GM08714 (cell line): ENCODE data around the gene NPHP4.

ENCODE experiments used
- H3K4me3 ChIP-seq: fragments of 200-500 bp; sonication (Bioruptor generic); 2 replicates; pipeline ENCODE4 v1.5.1; 2014; ENCODE audit warnings: mild to moderate bottlenecking, low read length, inconsistent platforms
- ZNF274 ChIP-seq: IDR thresholded peaks from 2 replicates; pipeline ENCODE4 v1.6.1; 2012; ENCODE audit warnings: mild to moderate bottlenecking, low read depth, low read length

NPHP4 gene

GRCh38 chr1:5980314-5981008 lies 11.8 kb downstream of the NPHP4 start:
- TF ChIP-seq ZNF274, result no peak
- no peak overlapping the region for H3K4me3 ChIP-seq

DNA sequence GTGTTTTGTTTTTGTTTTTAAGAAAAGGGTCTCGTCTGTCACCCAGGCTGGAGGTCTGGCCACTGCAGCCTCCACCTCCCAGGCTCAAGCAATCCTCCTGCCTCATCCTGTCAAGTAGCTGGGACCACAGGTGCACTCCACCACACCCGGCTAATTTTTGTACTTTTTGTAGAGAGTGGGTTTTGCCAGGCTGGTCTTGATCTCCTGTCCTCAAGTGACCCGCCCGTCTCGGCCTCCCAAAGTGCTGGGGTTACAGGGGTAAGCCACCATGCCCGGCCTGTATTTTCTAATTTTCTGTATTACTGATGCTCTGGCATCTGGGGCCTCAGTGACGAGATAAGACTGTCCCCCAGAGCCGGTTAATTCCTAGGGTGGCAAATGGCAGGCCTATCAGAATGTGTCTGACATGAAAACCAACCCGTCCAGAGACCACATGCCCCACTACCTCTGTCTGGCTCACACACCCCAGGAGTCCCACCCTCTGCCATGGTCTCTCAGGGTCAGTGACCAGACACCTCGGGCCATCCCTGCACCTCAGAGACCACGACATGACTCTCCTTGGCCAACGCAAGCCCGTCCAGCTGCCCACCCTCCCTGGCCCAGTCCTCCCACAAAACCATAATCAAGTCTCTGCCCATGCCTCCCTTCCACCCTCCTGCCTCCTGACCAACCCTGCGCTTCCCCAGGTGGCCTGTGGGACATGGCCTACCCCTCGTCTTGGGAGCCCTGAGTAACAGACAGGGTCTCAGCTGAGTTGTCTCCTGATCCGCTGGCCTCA lies 12.5 kb downstream of the NPHP4 start:
- H3K4me3 ChIP-seq, result no peak overlapping the region

DNA sequence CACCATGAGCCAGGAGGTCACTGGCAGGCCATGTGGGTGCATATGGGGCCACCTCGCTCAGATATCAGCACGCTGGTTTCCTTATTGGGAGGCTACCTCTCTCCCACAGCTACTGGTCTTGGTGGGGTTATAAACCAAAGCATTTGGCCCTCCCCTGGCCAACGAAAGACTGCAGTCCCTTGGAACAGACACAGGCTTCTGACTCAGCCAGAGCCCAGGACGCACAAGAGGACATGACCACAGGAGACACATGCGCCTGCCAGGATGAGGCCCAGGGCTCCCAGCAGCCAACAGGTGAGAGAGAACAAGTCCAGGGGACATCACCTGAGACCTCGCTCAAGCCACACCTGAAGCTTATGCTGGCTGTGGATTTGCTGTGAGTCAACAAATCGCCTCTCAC lies 13.8 kb downstream of the NPHP4 start:
- no peak for TF ChIP-seq ZNF274
- no peak overlapping the region for H3K4me3 ChIP-seq

More for the DNA sequence above, 12.5 kb downstream of the NPHP4 start:
- TF ChIP-seq ZNF274, result no peak

- H3K4me3 ChIP-seq, result no peak overlapping the region
- TF ChIP-seq ZNF274, result no peak
Measured at GRCh38 chr1:5977494-5978444, 14.5 kb downstream of the NPHP4 start.

GRCh38 chr1:5976726-5977493 lies 15.3 kb downstream of the NPHP4 start:
- TF ChIP-seq ZNF274, result no peak
- no peak overlapping the region for H3K4me3 ChIP-seq

GRCh38 chr1:5976231-5976630 lies 16.0 kb downstream of the NPHP4 start:
- H3K4me3 ChIP-seq, result no peak overlapping the region
- no peak for TF ChIP-seq ZNF274

- TF ChIP-seq ZNF274, result no peak
- no peak overlapping the region for H3K4me3 ChIP-seq
Measured at GRCh38 chr1:5975133-5975880, 16.9 kb downstream of the NPHP4 start.

- no peak for TF ChIP-seq ZNF274
- H3K4me3 ChIP-seq, result no peak overlapping the region
Measured at GRCh38 chr1:5974631-5975030, 17.6 kb downstream of the NPHP4 start.

- H3K4me3 ChIP-seq, result no peak overlapping the region
- TF ChIP-seq ZNF274, result no peak
Measured at GRCh38 chr1:5973771-5974170, 18.5 kb downstream of the NPHP4 start.

DNA sequence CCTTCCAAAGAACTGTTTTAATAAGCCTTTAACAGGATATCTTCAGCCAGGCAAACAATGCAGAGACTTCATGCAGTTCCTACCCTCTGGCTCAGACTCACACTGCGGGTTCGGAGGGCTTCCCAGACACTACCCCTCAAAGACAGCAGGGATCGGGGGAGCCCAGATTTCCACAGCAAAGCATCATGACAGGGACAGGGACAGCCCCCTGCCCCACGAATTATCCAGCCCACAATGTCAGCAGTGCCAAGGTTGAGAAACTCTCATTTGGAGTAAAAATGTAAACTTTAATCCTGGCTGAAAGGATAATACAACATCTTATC lies 20.1 kb downstream of the NPHP4 start:
- no peak overlapping the region for H3K4me3 ChIP-seq
- TF ChIP-seq ZNF274, result no peak

GRCh38 chr1:5971471-5972197 lies 20.6 kb downstream of the NPHP4 start:
- TF ChIP-seq ZNF274, result no peak
- no peak overlapping the region for H3K4me3 ChIP-seq

DNA sequence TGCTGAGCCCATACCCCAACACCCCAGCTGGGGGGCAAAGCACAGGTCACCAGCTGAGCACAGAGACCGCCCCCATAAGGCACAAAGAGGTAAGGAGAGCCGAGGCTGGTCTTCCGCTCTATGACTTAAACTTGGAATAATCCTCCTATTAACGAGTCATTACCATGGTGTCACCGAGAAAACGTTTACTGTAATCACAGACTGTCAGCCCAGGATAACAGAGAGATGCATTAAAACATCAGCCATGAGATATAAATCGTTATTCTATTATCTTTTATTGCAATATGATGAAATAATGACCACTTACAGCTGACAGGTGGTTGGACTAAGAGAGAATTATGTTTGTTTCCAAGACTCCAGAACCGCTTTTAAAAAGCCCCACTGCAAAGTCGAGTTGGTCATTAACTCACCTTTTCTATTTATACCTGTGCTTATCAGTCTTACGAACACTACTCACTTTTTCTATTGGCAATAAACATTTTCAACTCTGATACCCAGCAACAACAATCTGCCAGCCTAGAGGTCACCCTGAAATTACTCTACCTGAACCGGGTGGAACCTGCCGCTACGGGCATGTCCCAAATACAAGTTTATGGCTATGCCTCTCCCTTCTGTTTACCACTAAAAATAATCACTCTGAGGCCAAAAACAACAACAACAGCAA lies 21.5 kb downstream of the NPHP4 start:
- no peak overlapping the region for H3K4me3 ChIP-seq
- no peak for TF ChIP-seq ZNF274

GRCh38 chr1:5969168-5969567 lies 23.1 kb downstream of the NPHP4 start:
- no peak overlapping the region for H3K4me3 ChIP-seq
- no peak for TF ChIP-seq ZNF274
